ENCODE data around the gene FCGR3A.

FCGR3A gene

GRCh38 chr1:161501234-161501633, 48.4 kb downstream of the FCGR3A start:
- no peak for DNase-seq (ENCODE audit: low spot score)

- DNase-seq (ENCODE audit: low spot score): no peak
Measured at GRCh38 chr1:161499099-161500039, 50.2 kb downstream of the FCGR3A start.

- no peak for DNase-seq (ENCODE audit: low spot score)
Measured at GRCh38 chr1:161498646-161499045, 51.0 kb downstream of the FCGR3A start.

GRCh38 chr1:161497961-161498360, 51.7 kb downstream of the FCGR3A start:
- DNase-seq (ENCODE audit: low spot score): no peak

GRCh38 chr1:161495490-161495889, 54.1 kb downstream of the FCGR3A start:
- DNase-seq (ENCODE audit: low spot score): no peak

GRCh38 chr1:161494091-161494735, 55.4 kb downstream of the FCGR3A start:
- no peak for DNase-seq (ENCODE audit: low spot score)

- DNase-seq (ENCODE audit: low spot score): no peak
Measured at GRCh38 chr1:161492827-161493226, 56.8 kb downstream of the FCGR3A start.
